HG02642 (cell line): ENCODE data around the gene SRI.
A peak's percentile ranks its signal among the peaks of the same experiment; 100 is the strongest.
"Not testable (repeated sequence)": the region's sequence is repeated elsewhere in the genome, so short reads cannot be mapped to it uniquely, and the experiment has no call there.

Source experiments
- ATAC-seq: cut with Tn5 transposase; IDR thresholded peaks from one replicate; pipeline ENCODE4 v1.9.1; 2021; ENCODE audit warnings: mild to moderate bottlenecking; ENCODE audit not compliant: unreplicated experiment, poor library complexity

Gene SRI

GRCh38 chr7:88219781-88220747 lies at the start of gene SRI:
SRI (minus strand) TSS chr7:88220038; CDS start chr7:88220026, 12 bp downstream.
- peak; percentile 78 for ATAC-seq

- ATAC-seq, result no peak
Observed at GRCh38 chr7:88269586-88269985, 49.7 kb upstream of the SRI start.

GRCh38 chr7:88268858-88269257 lies 49.0 kb upstream of the SRI start:
- no peak for ATAC-seq

GRCh38 chr7:88268051-88268450 lies 48.2 kb upstream of the SRI start:
- ATAC-seq, result no peak

- ATAC-seq, result no peak
Observed at GRCh38 chr7:88267421-88267820, 47.6 kb upstream of the SRI start.

GRCh38 chr7:88264987-88265386 lies 45.1 kb upstream of the SRI start:
- ATAC-seq, result not testable (repeated sequence)

GRCh38 chr7:88262562-88262961 lies 42.7 kb upstream of the SRI start:
- ATAC-seq, result no peak

GRCh38 chr7:88260719-88261118 lies 40.9 kb upstream of the SRI start:
- no peak for ATAC-seq

GRCh38 chr7:88259656-88260380 lies 40.0 kb upstream of the SRI start:
- no peak for ATAC-seq

- ATAC-seq, result not testable (repeated sequence)
Observed at GRCh38 chr7:88258296-88258695, 38.5 kb upstream of the SRI start.

- ATAC-seq, result no peak
Observed at GRCh38 chr7:88256906-88257305, 37.1 kb upstream of the SRI start.

- ATAC-seq, result no peak
Observed at GRCh38 chr7:88254721-88255424, 35.0 kb upstream of the SRI start.

GRCh38 chr7:88253640-88254039 lies 33.8 kb upstream of the SRI start:
- ATAC-seq, result no peak

GRCh38 chr7:88244258-88244657 lies 24.4 kb upstream of the SRI start:
- no peak for ATAC-seq

- peak; percentile 75 for ATAC-seq
Observed at GRCh38 chr7:88243345-88243909, 23.6 kb upstream of the SRI start.

- ATAC-seq, result no peak
Observed at GRCh38 chr7:88239852-88240251, 20.0 kb upstream of the SRI start.

- no peak for ATAC-seq
Observed at GRCh38 chr7:88233828-88234227, 14.0 kb upstream of the SRI start.

GRCh38 chr7:88230646-88231045 lies 10.8 kb upstream of the SRI start:
- no peak for ATAC-seq

- no peak for ATAC-seq
Observed at GRCh38 chr7:88229302-88229995, 9.6 kb upstream of the SRI start.
